Measurements from ENCODE around the gene IGLL5.

IGLL5 gene

GRCh38 chr22:22938672-22939587, 51.3 kb downstream of the IGLL5 start:
- no peak for DNase-seq (ENCODE audit: low read depth)

DNA sequence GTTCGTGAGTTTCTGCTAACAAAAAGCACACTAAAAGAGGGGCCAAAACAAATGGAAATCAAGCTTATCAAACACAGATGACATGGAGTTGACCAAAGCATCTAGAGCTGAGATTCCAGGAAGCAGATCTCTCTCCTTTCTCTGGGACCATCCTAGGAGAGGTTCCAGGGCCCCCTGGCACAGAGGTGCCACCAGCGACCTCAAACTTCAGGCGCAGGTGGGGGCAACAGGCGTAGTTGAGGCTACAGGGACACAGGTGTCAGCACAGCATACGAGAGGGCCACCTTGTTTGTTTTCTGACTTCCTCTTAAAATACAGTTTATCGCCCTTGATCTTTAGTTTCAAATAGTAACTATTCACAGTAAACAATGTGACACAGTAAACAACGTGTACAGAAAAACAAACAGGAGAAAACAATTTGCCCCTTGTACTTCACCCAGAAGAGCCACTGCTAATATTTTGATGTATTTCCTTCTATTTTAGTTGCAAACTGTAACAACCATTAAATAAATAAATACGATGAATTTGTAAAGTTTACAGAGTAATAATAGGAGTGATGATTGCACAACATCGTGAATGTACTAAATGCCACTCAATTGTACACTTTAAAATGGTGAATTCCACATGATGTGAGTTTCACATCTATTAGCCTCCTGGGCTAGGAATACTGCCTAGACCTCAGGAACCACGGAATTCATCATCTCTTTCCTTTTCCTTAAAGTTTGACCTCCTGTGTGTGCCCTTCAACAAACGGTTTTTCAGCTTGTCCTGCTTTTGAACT, 52.2 kb downstream of the IGLL5 start:
- no peak for DNase-seq (ENCODE audit: low read depth)

DNA sequence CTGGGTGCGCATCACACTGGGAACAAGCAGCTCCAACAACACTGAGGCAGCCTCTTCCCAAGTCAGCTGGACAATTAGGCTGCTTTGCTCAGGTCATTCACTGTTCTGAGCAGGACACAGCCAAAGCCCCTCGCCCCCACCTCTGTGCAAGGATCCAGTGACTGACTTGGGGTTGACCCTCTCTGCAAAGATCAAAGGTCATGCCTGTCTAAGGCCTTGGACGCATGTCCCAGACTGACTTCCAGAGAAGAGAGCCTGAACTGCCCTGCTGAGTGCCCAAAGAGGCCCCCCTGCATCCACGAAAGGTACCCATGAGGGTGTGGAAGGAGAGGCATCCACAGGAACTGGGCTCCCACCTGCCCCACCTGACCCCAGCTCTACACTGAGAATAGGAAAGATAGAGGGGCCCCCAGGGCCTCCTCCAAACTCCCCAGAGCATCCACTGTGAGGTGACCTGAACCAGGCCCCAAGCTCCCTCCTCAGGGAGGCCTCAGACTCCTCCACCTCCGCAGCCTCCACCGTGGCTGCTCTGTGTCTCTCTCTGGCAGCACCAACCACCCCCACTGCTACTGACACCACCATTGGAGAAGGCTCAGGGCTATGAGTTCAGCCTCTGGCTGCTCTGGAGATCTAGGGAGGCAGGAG, 53.5 kb downstream of the IGLL5 start:
- no peak for DNase-seq (ENCODE audit: low read depth)

DNA sequence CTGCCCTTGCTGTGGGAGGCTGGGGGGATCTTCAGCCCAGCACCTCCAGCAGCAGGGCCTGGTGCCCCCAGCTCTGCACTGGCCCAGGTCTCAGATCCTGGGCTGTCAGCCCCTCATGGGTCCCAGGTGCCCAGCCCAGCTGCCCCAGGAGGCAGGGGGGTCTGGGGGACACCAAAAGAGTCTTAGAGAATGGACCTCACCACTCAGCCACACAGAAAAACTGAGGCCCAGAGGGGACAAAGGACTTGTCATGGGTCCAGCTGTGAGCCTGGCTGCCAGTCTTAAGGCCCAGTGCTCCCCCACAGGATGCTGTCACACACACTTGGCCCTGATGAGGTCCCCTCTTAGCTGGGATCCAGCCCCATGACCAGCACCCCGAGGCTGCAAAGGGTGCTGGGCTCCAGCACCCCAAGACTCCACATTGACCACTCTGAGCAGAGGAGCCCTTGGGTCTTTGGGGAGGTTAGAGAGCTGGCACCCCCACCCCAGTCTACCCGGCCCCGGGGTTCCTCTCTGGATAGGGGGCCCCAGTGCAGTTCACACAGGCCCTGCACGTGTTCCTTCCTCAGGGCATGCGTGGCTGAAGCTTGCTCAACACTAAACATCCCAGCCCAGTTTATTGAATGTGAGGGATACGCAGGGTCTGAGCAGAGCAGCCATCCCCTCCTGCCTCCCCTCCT, 54.4 kb downstream of the IGLL5 start:
- no peak for DNase-seq (ENCODE audit: low read depth)

GRCh38 chr22:22942511-22943329, 55.1 kb downstream of the IGLL5 start:
- DNase-seq (ENCODE audit: low read depth): peak; percentile 60

- no peak for DNase-seq (ENCODE audit: low read depth)
These were observed 56.1 kb downstream of the IGLL5 start for GRCh38 chr22:22943521-22944267.

DNA sequence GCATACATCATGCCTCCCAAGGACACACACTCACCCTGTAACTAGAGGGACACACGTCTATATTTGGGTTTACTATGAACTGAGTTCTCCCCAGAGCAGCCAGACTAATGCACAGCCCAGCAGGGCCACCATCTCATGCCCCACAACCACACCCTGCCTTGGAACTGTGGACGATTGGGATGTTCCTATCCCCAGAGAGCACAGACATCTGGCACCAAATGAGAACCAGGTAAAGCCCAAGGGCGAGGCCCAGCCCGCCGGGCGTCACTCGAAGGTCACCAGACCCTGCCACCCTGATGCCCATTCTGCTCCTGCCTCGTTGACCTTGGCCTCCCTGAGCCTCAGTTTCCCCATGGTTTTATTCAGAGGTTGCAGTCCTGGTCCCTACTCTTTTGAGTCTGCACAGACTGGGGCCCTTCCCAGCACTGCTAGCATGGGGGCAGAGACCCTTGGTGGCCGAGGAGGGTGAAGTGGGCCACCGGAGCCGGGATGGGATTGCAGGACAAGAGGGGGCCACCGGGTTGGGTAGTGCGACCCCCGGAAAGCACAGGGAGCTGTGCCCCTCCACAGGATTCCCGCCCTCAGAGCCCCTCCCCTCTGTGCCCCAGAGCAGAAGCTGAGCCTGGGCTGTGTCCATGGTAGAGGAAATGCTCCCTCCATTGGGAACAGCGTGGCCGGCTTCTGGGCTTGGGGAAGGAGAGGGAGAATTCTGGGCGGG, 56.8 kb downstream of the IGLL5 start:
- no peak for DNase-seq (ENCODE audit: low read depth)

- DNase-seq (ENCODE audit: low read depth): no peak
These were observed 57.6 kb downstream of the IGLL5 start for GRCh38 chr22:22945195-22945594.
